Measurements from ENCODE around the gene TMEM141. TPM values are rescaled to one million over a fixed set of nuclear protein-coding genes. Genes with fewer than 3 reads are reported as not detected.
"Not testable (repeated sequence)": the region's sequence is repeated elsewhere in the genome, so short reads cannot be mapped to it uniquely, and the experiment has no call there.

The TMEM141 gene
- total RNA-seq, 1 donor: 30.8 TPM

DNA sequence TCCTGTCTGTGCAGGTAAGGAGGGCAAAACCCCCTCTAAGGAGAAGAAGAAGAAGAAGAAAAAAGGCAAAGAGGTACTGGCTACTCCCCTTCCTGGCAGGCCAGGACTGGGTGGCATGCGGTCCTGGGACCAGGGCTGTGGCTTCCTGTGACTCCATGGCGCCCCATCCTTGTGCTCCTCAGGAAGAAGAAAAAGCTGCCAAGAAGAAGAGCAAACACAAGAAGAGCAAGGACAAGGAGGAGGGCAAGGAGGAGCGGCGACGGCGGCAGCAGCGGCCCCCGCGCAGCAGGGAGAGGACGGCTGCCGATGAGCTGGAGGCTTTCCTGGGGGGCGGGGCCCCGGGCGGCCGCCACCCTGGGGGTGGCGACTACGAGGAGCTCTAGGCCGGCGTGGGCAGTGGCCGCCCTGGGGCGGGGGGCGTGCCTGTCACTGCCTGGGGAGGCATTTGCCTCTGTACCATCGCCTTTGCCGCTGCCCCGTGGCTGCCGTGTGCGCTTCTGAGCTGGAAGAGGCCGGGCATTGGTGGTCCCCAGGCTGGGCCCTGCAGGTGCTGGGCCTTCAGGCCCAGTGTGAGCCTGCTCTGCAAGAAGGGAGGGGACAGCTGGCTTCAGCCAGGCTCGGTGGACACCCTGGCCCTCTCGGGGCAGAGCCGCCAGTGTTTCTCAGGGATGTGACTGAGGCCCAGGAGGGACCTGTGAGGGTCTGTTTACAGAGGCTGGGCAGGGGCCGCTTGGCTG, 49.2 kb downstream of the TMEM141 start:
- TF ChIP-seq CTCF (IDR thresholded peaks at IDR 0.05; ENCODE audit: insufficient read depth, low read length): no peak
- no peak for DNase-seq (ENCODE audit: low read depth)
- H3K4me3 ChIP-seq (ENCODE audit: low read depth, low read length): no peak overlapping the region

DNA sequence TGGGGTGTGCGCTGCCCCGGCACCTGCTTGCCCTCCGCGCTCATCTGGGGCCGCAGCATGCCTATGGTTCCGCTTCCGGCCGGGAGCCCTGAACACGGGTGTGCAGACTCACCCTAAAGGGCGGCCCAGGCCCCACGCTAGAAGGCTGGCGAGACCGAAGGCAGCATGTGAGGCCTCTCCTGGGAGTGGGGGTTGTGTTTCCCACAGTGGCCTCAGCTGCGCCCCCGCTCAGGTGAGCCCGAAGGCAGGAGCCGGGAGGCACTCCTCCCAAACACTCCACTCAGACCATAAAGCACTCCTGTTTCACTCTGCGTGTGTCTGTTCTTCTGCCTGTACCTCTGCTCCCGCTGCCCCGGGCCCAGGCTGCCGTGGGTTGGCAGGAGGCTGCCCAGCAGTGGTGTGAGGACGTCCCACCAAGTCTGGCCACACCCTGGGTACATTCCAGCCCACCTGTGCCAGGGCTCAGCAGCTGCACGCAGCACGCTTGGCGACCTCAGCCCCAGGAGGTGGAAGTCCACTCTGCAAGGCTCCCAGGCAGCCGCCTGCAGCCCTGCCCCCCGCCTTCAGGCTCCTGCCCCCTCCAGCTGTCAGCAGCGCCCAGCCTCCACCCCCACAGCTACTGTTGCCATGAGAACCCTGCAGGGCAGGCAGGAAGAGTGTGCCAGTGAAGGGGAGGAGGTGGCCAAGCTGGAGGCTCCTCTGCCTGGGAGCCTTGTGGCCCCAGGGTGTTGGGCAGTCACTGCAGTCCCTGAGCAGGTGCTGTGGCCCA, 49.9 kb downstream of the TMEM141 start:
- TF ChIP-seq CTCF (IDR thresholded peaks at IDR 0.05; ENCODE audit: insufficient read depth, low read length): no peak
- no peak overlapping the region for H3K4me3 ChIP-seq (ENCODE audit: low read depth, low read length)
- peak; percentile 25 for DNase-seq (ENCODE audit: low read depth)

- H3K4me3 ChIP-seq (ENCODE audit: low read depth, low read length); DNase-seq (ENCODE audit: low read depth): not testable (repeated sequence)
These were observed 50.7 kb downstream of the TMEM141 start for GRCh38 chr9:136841646-136842379.

- TF ChIP-seq CTCF (IDR thresholded peaks at IDR 0.05; ENCODE audit: insufficient read depth, low read length): peak; percentile 91
- H3K4me3 ChIP-seq (ENCODE audit: low read depth, low read length): peak within 1 kb of the TSS; percentile 67
- peak; percentile 71 for DNase-seq (ENCODE audit: low read depth)
These were observed 51.3 kb downstream of the TMEM141 start, which contains the start of gene AJM1 for GRCh38 chr9:136842380-136842948. AJM1 (plus strand) TSS chr9:136842478; CDS start chr9:136844415, 1,937 bp downstream.

Small RNA genes within 50 kb of the gene (small RNA-seq; reads per million reads assigned to genes)
- gene AL355987.2 (not detected), gene ATP6V1G1P3 (not detected), gene MIR4292 (not detected), gene MIR6722 (not detected)

Other genes with a start within 250 kb of the TMEM141 start
- 8.8 and 8.9 TPM in 2 replicates for gene NOTCH1, start 245.3 kb upstream of the TMEM141 start, total RNA-seq (ENCODE audit: low replicate concordance)
- gene EGFL7, start 128.4 kb upstream of the TMEM141 start, total RNA-seq (ENCODE audit: low replicate concordance): 2.4 and 5.6 TPM in 2 replicates
- 6.2 and 29.0 TPM in 2 replicates for gene AGPAT2, start 103.9 kb upstream of the TMEM141 start, total RNA-seq (ENCODE audit: low replicate concordance)
- 0.45 and 0.98 TPM in 2 replicates for gene DIPK1B, start 78.8 kb upstream of the TMEM141 start, total RNA-seq (ENCODE audit: low replicate concordance)
- not detected in 2 replicates for gene LCN10, start 48.4 kb upstream of the TMEM141 start, total RNA-seq (ENCODE audit: low replicate concordance)
- gene LCN6, start 42.8 kb upstream of the TMEM141 start, total RNA-seq (ENCODE audit: low replicate concordance): not detected in 2 replicates
- gene LCN8, start 33.1 kb upstream of the TMEM141 start, total RNA-seq (ENCODE audit: low replicate concordance): not detected in 2 replicates
- gene LCN15, start 26.8 kb upstream of the TMEM141 start, total RNA-seq (ENCODE audit: low replicate concordance): not detected in 2 replicates
- gene CCDC183, start 5.0 kb downstream of the TMEM141 start, total RNA-seq (ENCODE audit: low replicate concordance): 0.16 TPM in 1 of 2 replicates, not detected in the other
- gene RABL6, start 16.6 kb downstream of the TMEM141 start, total RNA-seq (ENCODE audit: low replicate concordance): 49.8 and 62.0 TPM in 2 replicates
- 1.1 and 1.3 TPM in 2 replicates for gene AJM1, start 51.1 kb downstream of the TMEM141 start, total RNA-seq (ENCODE audit: low replicate concordance)
- gene PHPT1, start 58.1 kb downstream of the TMEM141 start, total RNA-seq (ENCODE audit: low replicate concordance): 28.7 and 83.2 TPM in 2 replicates
- gene MAMDC4, start 61.0 kb downstream of the TMEM141 start, total RNA-seq (ENCODE audit: low replicate concordance): 0.81 TPM in 1 of 2 replicates, not detected in the other
- gene EDF1, start 75.0 kb downstream of the TMEM141 start, total RNA-seq (ENCODE audit: low replicate concordance): 83.0 and 248 TPM in 2 replicates
- gene TRAF2, start 95.2 kb downstream of the TMEM141 start, total RNA-seq (ENCODE audit: low replicate concordance): 5.6 and 7.9 TPM in 2 replicates
- gene FBXW5, start 153.4 kb downstream of the TMEM141 start, total RNA-seq (ENCODE audit: low replicate concordance): 52.6 and 139 TPM in 2 replicates
- gene C8G, start 153.9 kb downstream of the TMEM141 start, total RNA-seq (ENCODE audit: low replicate concordance): 0.36 TPM in 1 of 2 replicates, not detected in the other
- gene LCN12, start 160.9 kb downstream of the TMEM141 start, total RNA-seq (ENCODE audit: low replicate concordance): not detected in 2 replicates
- 27.6 and 32.8 TPM in 2 replicates for gene PTGDS, start 186.2 kb downstream of the TMEM141 start, total RNA-seq (ENCODE audit: low replicate concordance)
- gene LCNL1, start 191.6 kb downstream of the TMEM141 start, total RNA-seq (ENCODE audit: low replicate concordance): 0.54 and 15.3 TPM in 2 replicates
- 7.1 and 18.3 TPM in 2 replicates for gene PAXX, start 201.1 kb downstream of the TMEM141 start, total RNA-seq (ENCODE audit: low replicate concordance)
- 4.3 and 5.2 TPM in 2 replicates for gene CLIC3, start 205.2 kb downstream of the TMEM141 start, total RNA-seq (ENCODE audit: low replicate concordance)
- gene ABCA2, start 236.9 kb downstream of the TMEM141 start, total RNA-seq (ENCODE audit: low replicate concordance): 21.0 and 25.0 TPM in 2 replicates
- not detected in 2 replicates for gene FUT7, start 240.7 kb downstream of the TMEM141 start, total RNA-seq (ENCODE audit: low replicate concordance)